NB4 (cell line): ENCODE results near the gene NR6A1.

Experiments used
- DNase-seq: peaks from one replicate; pipeline ENCODE4 v3.0.0; 2010; ENCODE audit warnings: low read depth
- H3K4me3 ChIP-seq: one replicate; pipeline ENCODE4 v1.5.1; 2011; ENCODE audit warnings: mild to moderate bottlenecking, low read depth, low read length, moderate library complexity
- CTCF ChIP-seq: IDR thresholded peaks from one replicate; pipeline ENCODE4 v1.5.1; 2012; ENCODE audit warnings: low read depth, low read length
- MAX ChIP-seq: IDR thresholded peaks from 2 replicates; pipeline ENCODE4 v1.6.1; 2011; ENCODE audit warnings: low read depth, low read length
- MYC ChIP-seq: IDR thresholded peaks from 2 replicates; pipeline ENCODE4 v1.6.1; 2011; ENCODE audit warnings: low read depth, low read length
- POLR2A ChIP-seq: IDR thresholded peaks from 2 replicates; pipeline ENCODE4 v1.6.1; 2011; ENCODE audit warnings: mild to moderate bottlenecking; ENCODE audit not compliant: insufficient read length; ENCODE audit errors: extremely low read depth

The NR6A1 gene

DNA sequence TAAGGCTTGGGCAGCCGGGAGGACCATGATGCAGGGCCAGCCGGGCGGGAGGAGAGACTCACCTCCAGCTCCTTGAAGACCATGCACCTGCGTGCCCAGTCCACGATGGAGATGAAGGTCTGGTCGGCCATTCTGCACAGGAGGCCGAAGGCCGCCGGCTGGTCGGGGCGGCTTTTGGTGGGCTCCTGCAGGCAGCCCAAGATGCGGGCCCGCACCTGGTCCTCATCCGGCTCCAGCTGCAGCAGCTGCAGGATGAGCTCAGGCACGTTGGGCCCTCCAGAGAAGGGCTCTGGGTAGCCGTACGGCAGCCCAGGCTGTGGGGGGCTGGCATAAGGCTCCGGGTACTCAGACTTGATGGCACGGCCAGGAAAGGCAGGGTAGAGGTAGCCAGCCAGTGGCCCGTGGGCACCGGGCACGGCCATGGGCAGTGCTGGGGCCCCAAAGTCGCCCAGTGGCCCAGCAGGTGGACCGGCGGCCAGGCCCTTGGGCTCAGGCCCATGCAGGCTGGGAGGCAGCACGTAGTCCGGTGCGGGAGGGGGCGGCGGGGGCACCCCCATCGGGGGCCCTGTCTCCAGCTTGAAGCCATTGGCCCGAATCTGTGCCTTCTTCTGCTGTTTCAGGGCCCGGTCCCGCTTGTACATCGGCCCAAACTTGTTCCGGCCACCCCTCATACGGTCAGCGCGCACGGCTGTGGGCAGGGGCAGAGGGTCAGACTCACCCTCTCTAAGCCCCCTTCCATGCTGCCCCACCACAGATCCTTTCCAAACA, 270.9 kb downstream of the NR6A1 start:
- no peak for DNase-seq
- no peak overlapping the region for H3K4me3 ChIP-seq
- TF ChIP-seq MAX: no peak
- no peak for TF ChIP-seq CTCF
- no peak for TF ChIP-seq MYC
- no peak for TF ChIP-seq POLR2A

- DNase-seq: no peak
- H3K4me3 ChIP-seq: no peak overlapping the region
- TF ChIP-seq MAX (no peak), MYC (no peak), POLR2A (no peak), CTCF (no peak)
Measured at GRCh38 chr9:124499216-124499615, 271.9 kb downstream of the NR6A1 start.

DNA sequence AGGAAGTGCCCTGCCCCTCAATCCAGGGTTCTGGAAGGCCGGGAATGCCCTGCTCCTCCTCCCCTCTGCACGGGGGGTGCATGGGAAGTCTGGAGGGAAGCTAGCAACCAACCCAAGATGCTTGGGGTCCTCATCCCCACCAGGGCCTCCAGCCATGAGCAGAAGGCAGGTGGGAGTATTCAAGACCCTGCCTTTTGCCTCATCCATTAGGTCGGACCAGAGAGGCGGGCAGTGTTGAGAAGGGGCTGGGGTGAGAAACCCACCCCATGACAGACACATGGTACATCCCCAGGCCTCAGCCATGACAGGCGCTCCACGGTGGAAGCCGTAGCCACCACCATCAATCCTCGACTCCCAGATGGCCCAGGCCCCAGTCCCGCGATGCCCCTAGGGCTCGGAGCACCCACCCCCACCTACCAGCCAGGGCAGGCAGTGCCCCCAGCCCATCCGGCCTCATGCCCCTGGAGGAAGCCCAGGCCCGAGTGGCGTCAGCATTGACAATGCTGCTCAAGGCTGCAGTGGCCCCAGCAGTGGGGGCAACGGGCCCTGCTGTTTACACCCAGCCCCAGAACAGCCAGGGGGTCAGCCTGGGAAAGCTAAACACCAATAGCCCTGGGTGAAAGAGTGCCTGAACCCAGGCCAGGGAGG, 272.5 kb downstream of the NR6A1 start:
- DNase-seq: no peak
- TF ChIP-seq MYC: no peak
- no peak for TF ChIP-seq MAX
- TF ChIP-seq CTCF: no peak
- no peak for TF ChIP-seq POLR2A
- no peak overlapping the region for H3K4me3 ChIP-seq

GRCh38 chr9:124498040-124498439, 273.1 kb downstream of the NR6A1 start:
- no peak for TF ChIP-seq POLR2A
- TF ChIP-seq MYC: no peak
- no peak for TF ChIP-seq CTCF
- no peak for TF ChIP-seq MAX
- no peak for DNase-seq
- H3K4me3 ChIP-seq: no peak overlapping the region

GRCh38 chr9:124497441-124497840, 273.7 kb downstream of the NR6A1 start:
- H3K4me3 ChIP-seq: no peak overlapping the region
- TF ChIP-seq MYC (no peak), POLR2A (no peak), MAX (no peak), CTCF (no peak)
- DNase-seq: no peak
